ENCODE results near the gene GRID2. TPM values are rescaled to one million over a fixed set of nuclear protein-coding genes. Genes with fewer than 3 reads are reported as not detected.

The GRID2 gene
- total and polyA plus RNA-seq, 2 of the 4 experiments (the other 2 are of a cell fraction): under 0.01 TPM; not detected in 1

- no peak overlapping the region for H3K56ac ChIP-seq (ENCODE audit: extremely low read depth, insufficient read depth, low read length)
- peaks cover 12% of the 10 kb centered on the region for H3K27me3 ChIP-seq (ENCODE audit: control insufficient read depth, insufficient read depth, low read length)
- no peak overlapping the region for H2BK120ac ChIP-seq (ENCODE audit: low read depth, low read length)
- no peaks in the 10 kb centered on the region for H4K20me1 ChIP-seq (ENCODE audit: insufficient read depth, low read length)
- no peak overlapping the region for H2BK5ac ChIP-seq (ENCODE audit: low read depth, low read length, poor library complexity, severe bottlenecking)
- H4K91ac ChIP-seq (ENCODE audit: insufficient read depth, low read depth, low read length): no peak overlapping the region
- no peak overlapping the region for H4K8ac ChIP-seq (ENCODE audit: low read depth in 2 of 2, low read length in 2 of 2)
- DNase-seq (peak; percentile 21), ATAC-seq (ENCODE audit: low read depth) (peak; percentile 42; the same call in 1 of the 2 replicates)
- no peak overlapping the region for H4K5ac ChIP-seq (ENCODE audit: low read depth, low read length)
- no peak overlapping the region for H2AK9ac ChIP-seq (replicated peaks; ENCODE audit: low read depth, low read length, poor library complexity)
- no peak overlapping the region for H2AK5ac ChIP-seq (ENCODE audit: low read depth, low read length)
- H2AFZ ChIP-seq (replicated peaks; ENCODE audit: low read length, poor library complexity): no peak overlapping the region
- no TSS peak for BruUV-seq (replicated peaks)
- no peak overlapping the region for H2BK15ac ChIP-seq (ENCODE audit: low read depth, low read length)
- H3K27ac ChIP-seq (ENCODE audit: insufficient read depth, low read length): no peak overlapping the region
- POLR2A ChIA-PET (ENCODE audit: unreplicated experiment): no interaction called here
- no peaks in the 10 kb centered on the region for H3K79me1 ChIP-seq (ENCODE audit: low read depth in 1 of 2, low read length in 2 of 2)
- H3K36me3 ChIP-seq (ENCODE audit: control insufficient read depth, insufficient read depth, low read length): no peaks in the 10 kb centered on the region
- no peaks in the 10 kb centered on the region for H3K4me1 ChIP-seq (ENCODE audit: control insufficient read depth, insufficient read depth, low read length)
- in situ Hi-C loops (cut with MboI; ENCODE audit: low sequenced_read_pairs): no loop called here
- no peak overlapping the region for H3K14ac ChIP-seq (replicated peaks; ENCODE audit: low read depth, low read length)
- H3K9me1 ChIP-seq (ENCODE audit: insufficient read depth, low read length): no peaks in the 10 kb centered on the region
- CTCF ChIA-PET: interaction anchor here (1.4 kb wide), 1 partner anchor 1880 kb away, joined by 3 read pairs; no protein-coding TSS in a partner anchor
- no peak overlapping the region for H3K4ac ChIP-seq (ENCODE audit: low read depth, low read length)
- dilution Hi-C loops (cut with HindIII; ENCODE audit: low sequenced_read_pairs, unreplicated experiment): no loop called here
- H3K4me2 ChIP-seq (ENCODE audit: low read depth, low read length): no peak overlapping the region
- no peak for TF ChIP-seq RCOR1 (IDR thresholded peaks at IDR 0.05; ENCODE audit: insufficient replicate concordance, low read length)
- TF ChIP-seq CEBPB (IDR thresholded peaks at IDR 0.05; ENCODE audit: low read depth, low read length): no peak
- TF ChIP-seq MXI1 (IDR thresholded peaks at IDR 0.05; ENCODE audit: borderline replicate concordance, low read depth, low read length): no peak
- no peak for TF ChIP-seq POLR2A (IDR thresholded peaks at IDR 0.05; ENCODE audit: low read depth, low read length)
- peak; percentile 49 for TF ChIP-seq CTCF (conservative IDR thresholded peaks at IDR 0.05; ENCODE audit: low read depth, low read length)
- peak; percentile 43; the same call in 1 of the 2 replicates for TF ChIP-seq SMC3 (IDR thresholded peaks at IDR 0.05; ENCODE audit: low read depth, low read length)
- TF ChIP-seq ELK1 (IDR thresholded peaks at IDR 0.05; ENCODE audit: borderline replicate concordance, low read depth, low read length): no peak
- no peak for TF ChIP-seq USF2 (IDR thresholded peaks at IDR 0.05; ENCODE audit: low read depth, low read length)
- no peak for TF ChIP-seq NFE2L2 (IDR thresholded peaks at IDR 0.05; ENCODE audit: low read depth, low read length)
- no peak for TF ChIP-seq MAFK (IDR thresholded peaks at IDR 0.05; ENCODE audit: low read depth, low read length)
- peak; percentile 63 for TF ChIP-seq RAD21 (IDR thresholded peaks at IDR 0.05; ENCODE audit: low read length)
- no peak overlapping the region for H3K18ac ChIP-seq (ENCODE audit: low read depth, low read length)
- no peak overlapping the region for H3K4me3 ChIP-seq (ENCODE audit: insufficient read depth, low read depth, low read length)
- no peak overlapping the region for H2BK20ac ChIP-seq (ENCODE audit: low read depth, low read length)
- intact Hi-C loops (cut with micrococcal nuclease): loop anchor here (2.0 to 10.0 kb wide), 3 partner anchors 127 to 1984 kb away; no protein-coding TSS in a partner anchor
- no peak overlapping the region for H3K23ac ChIP-seq (ENCODE audit: low read depth, low read length)
- H3K9ac ChIP-seq (ENCODE audit: low read depth, low read length): no peak overlapping the region
- no peaks in the 10 kb centered on the region for H3K9me3 ChIP-seq (ENCODE audit: control insufficient read depth, insufficient read depth, low read length)
Measured at GRCh38 chr4:92299152-92299551, 4.6 kb upstream of the GRID2 start.
